Vagina (tissue), 2 donors: ENCODE results near the gene EEF2K.

Experiments
- CTCF ChIP-seq, 3 experiments: fragments of 450-650 bp in 2 of 3; fragments of 200-600 bp in 1 of 3; sonication (generic) in 1 of 3; IDR thresholded peaks; one replicate each; pipeline ENCODE4 v1.5.1; 2017 to 2019; ENCODE audit warnings: antibody characterized with exemption in 3 of 3, mild to moderate bottlenecking in 2 of 3, moderate library complexity in 2 of 3
- POLR2A ChIP-seq, 2 donors: fragments of 450-650 bp; IDR thresholded peaks; one replicate each; pipeline ENCODE4 v1.6.1; 2017; ENCODE audit warnings: antibody characterized with exemption in 2 of 2, mild to moderate bottlenecking in 2 of 2, moderate library complexity in 2 of 2
- POLR2AphosphoS5 ChIP-seq, 2 donors: sonication (generic); formaldehyde crosslinking; IDR thresholded peaks; one replicate each; pipeline ENCODE4 v1.9.0; 2017; ENCODE audit warnings: antibody characterized with exemption in 2 of 2, mild to moderate bottlenecking in 2 of 2, low read depth in 1 of 2; ENCODE audit not compliant: insufficient read depth in 1 of 2

- TF ChIP-seq CTCF (IDR thresholded peaks at IDR 0.05) (no peak), POLR2AphosphoS5 (IDR thresholded peaks at IDR 0.05; ENCODE audit: insufficient read depth in 1 of 2, low read depth in 1 of 2) (no peak), POLR2A (IDR thresholded peaks at IDR 0.05) (no peak)
Observed at GRCh38 chr16:22174642-22175041, 31.4 kb upstream of the EEF2K start.
